GM19043 (cell line): ENCODE data around the gene IL25.
"Not testable (repeated sequence)": the region's sequence is repeated elsewhere in the genome, so short reads cannot be mapped to it uniquely, and the experiment has no call there.

ENCODE experiments used
- ATAC-seq: cut with Tn5 transposase; IDR thresholded peaks from one replicate; pipeline ENCODE4 v1.9.1; 2021; ENCODE audit warnings: low read depth; ENCODE audit not compliant: unreplicated experiment

The IL25 gene

DNA sequence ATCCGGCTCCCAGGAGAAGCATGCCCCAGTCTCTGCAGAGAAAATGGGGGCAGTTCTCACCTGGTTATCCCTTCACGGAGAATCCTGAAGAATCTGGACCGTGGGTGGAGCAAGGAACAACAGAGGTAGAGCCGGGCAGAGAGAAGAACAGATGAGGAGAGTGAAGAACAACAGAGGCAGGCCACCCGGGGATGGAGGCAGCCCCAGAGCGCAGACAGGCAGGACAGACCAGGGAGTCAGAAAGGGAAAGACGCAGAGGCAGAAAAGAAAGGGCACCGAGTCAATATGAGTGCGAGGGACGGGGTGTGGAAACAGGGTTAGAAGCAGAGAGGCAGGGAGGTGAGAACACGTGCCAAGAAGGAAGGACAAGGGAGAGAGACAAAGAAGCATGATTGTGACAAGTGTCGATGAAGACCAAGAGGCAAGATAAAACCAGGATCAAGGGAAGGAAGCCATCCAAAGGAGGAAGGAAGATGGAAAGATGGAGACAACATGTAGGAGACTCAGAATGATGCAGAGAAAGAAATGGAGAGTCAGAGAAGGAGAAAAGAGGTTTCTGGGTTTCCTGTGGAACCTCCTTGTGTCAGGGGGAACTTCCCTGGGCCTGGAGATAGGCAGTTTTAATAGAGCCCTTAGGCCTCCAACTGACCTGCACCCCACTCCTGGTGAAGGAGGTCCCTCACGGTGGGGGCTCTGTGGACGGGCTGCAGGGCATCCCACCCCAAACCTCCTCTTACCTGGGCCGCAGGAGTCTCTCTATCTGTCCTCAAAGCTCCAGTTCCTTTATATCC is 35.1 kb downstream of the IL25 start, which contains the start of gene MYH6:
Gene MYH6, minus strand, starts transcription at position 758 of the 791 bp plus-strand sequence. CDS start 1,050 bp downstream, outside the sequence.
- ATAC-seq, result no peak

- no peak for ATAC-seq
Observed at GRCh38 chr14:23408307-23408630, 35.7 kb downstream of the IL25 start.

DNA sequence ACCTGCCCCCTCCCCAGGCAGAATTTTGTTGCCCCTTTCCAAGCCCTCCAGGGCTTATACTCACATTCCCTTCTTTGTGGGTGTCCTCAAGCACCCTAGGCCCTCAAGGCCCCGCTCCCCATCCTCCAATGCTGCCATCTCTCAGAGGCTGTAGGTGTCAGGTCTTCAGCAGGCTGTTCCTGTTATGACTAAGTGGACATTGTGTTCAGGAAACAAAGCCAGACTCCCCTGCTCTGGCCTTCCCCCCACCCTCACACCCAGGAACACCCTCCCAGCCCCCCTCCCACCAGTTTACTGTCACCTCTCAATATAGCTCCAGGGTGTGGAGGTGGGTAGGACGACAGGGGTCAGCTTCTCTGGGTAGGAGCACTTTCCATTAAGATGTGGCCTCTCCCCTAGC is 36.9 kb downstream of the IL25 start:
- ATAC-seq, result no peak

DNA sequence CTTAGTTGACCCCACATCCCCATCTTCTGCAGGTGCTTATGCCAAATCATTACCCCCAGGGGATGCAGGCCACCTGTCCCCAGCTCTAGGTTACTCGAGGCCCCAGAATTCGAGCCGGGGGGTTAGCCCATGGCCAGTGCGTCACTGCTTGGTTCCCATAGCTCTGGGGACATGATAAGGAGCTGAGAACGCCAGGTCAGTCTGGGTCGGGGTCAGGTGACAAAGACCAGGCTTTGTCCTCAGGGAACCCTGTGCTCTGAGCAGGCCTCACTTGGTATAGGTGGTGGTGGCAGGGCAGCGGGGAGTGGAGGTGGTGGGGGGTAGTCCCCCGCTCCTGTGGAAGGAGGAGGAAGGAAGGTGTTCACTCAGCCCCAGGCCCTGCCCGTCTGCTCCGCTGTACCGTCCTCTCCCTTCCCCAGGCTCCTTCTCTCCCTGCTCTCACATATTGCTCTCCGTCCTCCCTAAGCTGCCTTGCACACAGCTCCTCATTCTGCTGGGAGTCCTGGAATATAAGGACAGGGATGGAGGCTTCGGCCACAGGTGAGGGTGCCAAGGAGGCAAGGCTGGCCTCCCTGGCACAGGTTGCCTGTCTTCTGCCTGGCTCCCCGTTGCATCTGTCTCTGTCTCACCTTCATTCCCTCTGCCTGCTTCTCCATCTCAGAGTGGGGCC is 37.5 kb downstream of the IL25 start:
- ATAC-seq, result no peak

- no peak for ATAC-seq
Observed at GRCh38 chr14:23411563-23412525, 39.2 kb downstream of the IL25 start.

DNA sequence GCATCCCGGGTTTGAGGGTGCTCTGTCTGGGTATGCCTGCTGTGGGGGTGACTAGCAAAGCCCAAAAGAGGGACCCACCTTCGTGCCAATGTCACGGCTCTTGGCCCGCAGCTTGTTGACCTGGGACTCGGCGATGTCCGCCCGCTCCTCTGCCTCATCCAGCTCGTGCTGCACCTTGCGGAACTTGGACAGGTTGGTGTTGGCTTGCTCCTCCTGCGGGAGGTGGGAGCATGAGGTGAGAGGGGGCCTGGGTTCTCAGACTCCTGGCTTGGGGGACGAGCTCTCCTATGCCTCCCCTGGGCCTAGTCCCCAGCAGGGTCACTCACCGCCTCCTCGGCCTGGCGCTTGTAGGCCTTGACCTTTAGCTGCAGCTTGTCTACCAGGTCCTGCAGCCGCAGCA is 41.1 kb downstream of the IL25 start:
- no peak for ATAC-seq

DNA sequence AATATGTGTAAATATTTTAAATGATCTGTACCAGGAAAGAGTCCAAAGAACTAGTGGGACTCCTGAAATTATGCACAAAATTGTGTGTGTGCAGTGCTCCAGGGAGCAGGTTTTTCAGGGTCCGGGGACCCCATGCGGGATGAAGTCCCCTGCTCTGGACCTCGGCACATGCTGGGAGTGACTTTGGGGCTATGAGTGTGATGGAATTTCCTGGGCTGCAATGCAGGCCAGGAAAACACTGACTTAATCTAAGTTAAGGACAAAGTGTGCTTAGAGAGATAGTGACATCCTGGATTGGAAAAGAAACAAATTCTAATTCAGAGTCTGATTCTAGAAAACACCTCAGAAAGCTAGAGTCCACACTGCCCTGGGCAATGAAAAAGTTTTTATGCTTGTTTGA is 41.6 kb downstream of the IL25 start:
- no peak for ATAC-seq

DNA sequence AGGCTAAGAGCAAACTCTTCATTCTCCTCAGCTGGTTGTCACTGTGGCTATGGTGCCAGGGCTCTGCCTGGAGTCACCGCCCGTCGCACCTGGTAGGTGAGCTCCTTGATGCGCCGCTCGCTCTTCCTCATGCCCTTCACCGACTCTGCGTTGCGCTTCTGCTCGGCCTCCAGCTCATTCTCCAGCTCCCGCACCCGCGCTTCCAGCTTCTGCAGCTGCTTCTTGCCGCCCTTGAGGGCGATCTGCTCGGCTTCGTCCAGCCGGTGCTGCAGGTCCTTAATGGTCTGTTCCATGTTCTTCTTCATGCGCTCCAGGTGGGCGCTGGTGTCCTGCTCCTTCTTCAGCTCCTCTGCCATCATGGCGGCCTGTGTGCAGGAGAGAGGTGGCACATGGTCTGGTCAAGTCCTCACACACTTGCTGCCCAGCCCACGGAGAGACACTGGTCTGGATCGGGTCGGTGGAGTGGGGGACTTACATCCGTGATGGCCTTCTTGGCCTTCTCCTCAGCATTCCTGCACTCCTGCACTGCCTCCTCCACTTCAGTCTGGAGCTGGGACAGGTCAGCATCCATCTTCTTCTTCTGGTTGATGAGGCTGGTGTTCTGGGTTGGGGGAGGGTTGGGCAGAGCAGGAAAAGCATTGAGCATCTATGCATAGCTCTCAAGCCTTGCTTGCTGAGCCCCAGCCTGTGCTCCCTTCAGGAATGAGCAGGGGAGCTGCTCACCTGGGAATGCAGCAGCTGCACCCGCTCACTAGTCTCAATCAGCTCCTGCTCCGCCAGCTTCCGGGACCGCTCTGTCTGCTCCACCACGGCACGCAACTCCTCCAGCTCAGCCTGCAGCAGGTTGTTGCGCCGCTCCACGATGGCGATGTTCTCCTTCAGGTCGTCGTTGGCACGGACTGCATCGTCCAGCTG is 42.6 kb downstream of the IL25 start:
- ATAC-seq, result no peak

- no peak for ATAC-seq
Observed at GRCh38 chr14:23415821-23416778, 43.5 kb downstream of the IL25 start.

DNA sequence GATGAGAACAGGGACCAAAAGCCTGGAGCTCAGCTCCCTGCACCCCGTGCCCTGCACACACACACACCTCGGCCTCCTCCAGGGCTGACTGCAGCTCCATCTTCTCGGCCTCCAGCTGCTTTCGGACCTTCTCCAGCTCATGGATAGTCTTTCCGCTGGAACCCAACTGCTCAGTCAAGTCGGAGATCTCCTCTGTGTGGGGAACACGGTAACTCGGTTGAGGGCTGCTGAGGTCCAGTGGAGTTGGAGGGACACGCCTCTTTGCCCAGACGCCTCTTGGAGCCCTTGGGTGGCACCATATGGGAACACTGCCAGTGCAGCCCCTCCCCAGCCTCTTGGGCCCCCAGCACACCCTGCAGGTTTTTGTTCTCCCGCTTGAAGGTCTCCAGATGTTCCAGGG is 44.2 kb downstream of the IL25 start:
- ATAC-seq, result no peak

DNA sequence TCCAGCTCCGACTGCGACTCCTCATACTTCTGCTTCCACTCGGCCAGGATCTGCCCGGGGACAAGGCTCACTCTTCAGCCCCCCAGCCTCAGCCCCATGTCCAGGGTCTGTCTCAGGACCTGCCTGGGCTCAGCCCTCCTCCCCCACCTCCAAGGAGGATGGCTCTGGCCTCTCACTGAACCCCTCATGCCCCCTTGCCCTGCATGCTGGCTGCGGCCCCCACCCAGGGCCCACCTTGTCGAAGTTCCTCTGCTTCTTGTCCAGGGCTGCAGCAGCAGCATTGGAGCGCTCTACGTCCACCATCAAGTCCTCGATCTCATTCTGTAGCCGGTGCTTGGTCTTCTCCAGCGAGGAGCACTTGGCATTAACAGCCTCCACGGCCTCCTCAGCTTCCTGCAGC is 44.7 kb downstream of the IL25 start:
- ATAC-seq, result not testable (repeated sequence)

- ATAC-seq, result no peak
Observed at GRCh38 chr14:23418021-23418420, 45.4 kb downstream of the IL25 start.

- not testable (repeated sequence) for ATAC-seq
Observed at GRCh38 chr14:23419646-23420045, 47.0 kb downstream of the IL25 start.

DNA sequence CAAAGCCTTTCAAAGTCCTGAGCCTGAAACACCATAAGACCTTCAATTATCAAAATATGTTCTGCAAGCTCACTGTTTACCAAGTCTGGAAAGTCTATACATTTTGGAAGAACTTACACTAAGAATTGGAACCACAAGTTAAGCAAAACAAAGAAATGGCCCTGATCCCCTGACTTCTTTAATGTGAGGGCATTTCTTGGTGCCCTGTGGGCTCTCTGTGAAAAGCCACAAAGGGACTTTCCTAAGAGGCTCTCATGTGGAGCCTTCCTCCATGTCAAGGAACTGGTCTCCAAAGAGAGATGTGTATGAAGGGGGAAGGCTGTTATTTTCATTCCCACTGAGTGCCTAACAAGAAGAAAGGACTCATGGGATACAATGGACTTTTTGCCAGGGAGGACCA is 49.0 kb downstream of the IL25 start:
- no peak for ATAC-seq

DNA sequence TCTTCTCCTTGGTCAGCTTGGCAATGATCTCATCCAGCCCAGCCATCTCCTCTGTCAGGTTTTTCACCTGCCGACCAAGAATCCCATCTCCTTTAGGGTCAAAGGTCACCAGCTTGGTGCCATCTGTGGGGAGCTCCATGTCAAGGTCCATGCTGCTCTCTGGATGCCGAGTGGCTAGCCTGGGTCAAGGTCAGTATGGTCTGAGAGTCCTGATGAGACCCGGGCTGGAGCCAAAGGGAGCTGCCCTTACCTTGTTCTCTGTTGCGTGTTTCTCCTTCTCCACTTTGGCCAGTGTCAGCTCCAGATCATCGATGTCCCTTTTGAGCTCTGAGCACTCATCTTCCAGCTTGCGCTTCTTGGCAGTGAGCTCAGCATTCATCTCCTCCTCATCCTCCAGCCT is 51.0 kb downstream of the IL25 start:
- no peak for ATAC-seq

DNA sequence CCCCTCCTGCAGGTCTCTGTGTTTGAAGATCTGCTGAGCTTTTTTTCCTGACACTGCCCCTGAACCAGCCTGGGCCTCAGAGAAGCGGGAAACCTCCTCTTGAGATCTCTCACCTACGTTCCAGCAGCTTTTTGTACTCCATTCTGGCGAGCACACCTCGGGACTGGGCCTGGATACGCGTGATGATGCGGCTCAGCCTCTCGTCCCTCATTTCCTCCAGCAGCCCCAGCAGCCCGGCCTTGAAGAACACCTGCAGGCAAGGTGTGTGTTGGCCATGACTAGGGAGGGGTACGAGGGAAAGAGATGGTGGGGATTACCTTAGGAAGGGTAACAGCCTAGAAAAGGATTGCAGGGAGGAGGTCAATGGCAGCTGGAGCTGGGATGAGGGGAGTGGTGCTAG is 52.6 kb downstream of the IL25 start:
- no peak for ATAC-seq

DNA sequence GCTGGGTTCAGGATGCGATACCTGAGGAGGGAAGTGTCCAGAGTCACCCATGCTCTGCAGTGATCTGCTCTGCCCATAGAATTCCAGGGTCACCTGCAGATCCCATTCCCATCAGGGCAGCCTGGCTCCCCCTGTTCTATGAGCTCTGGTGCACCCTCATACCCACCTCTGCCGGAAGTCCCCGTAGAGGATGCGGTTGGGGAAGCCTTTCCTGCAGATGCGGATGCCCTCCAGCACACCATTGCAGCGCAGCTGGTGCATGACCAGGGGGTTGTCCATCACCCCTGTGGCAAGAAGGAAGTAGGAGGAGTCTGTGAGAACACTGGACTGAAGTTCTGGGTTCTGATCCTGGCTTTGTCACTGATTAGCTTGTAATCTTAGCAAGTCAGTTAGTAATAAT is 53.2 kb downstream of the IL25 start:
- not testable (repeated sequence) for ATAC-seq
